ENCODE measurements around the gene PCAT6.

The PCAT6 gene

GRCh38 chr1:202812176-202813026, 1.6 kb downstream of the PCAT6 start:
- DNase-seq (ENCODE audit: low spot score), result no peak
- Histone ChIP-seq H2BK120ac (ENCODE audit: low read depth, low read length) (no peak overlapping the region), H4K91ac (ENCODE audit: low read depth, low read length, poor library complexity) (no peak overlapping the region), H2BK12ac (ENCODE audit: low read length) (peak overlapping the region; percentile 36), H3K4me2 (ENCODE audit: insufficient read depth, low read length, poor library complexity, severe bottlenecking) (peak overlapping the region; percentile 97), H3K27me3 (ENCODE audit: control insufficient read depth in 3 of 3, insufficient read depth in 3 of 3, low read depth in 1 of 3, low read length in 3 of 3) (peaks cover 0 to 8% (median under 1%) of the 10 kb centered on the region in 3 experiments), H3K18ac (ENCODE audit: low read length) (no peak overlapping the region), H2AFZ (ENCODE audit: low read length) (no peak overlapping the region), H3K27ac (replicated peaks; ENCODE audit: low read length) (no peak overlapping the region), H3K4me1 (ENCODE audit: control insufficient read depth in 2 of 2, insufficient read depth in 1 of 2, low read depth in 1 of 2, low read length in 2 of 2) (peaks cover 0 to 25% of the 10 kb centered on the region in 2 donors), H2AK5ac (ENCODE audit: low read depth, low read length) (peak overlapping the region; percentile 71), H4K8ac (ENCODE audit: low read depth, low read length) (no peak overlapping the region), H3K4ac (ENCODE audit: low read length) (no peak overlapping the region), H3K4me3 (ENCODE audit: low read length in 2 of 2) (peak overlapping the region in 1 of 2 donors; percentile 6), H2BK5ac (ENCODE audit: low read length) (peak overlapping the region; percentile 35), H3K36me3 (replicated peaks in 1 of 2; ENCODE audit: control insufficient read depth in 2 of 2, insufficient read depth in 2 of 2, low read length in 2 of 2) (no peaks in the 10 kb centered on the region), H2BK15ac (ENCODE audit: low read length) (peak overlapping the region; percentile 15), H3K9ac (ENCODE audit: low read depth, low read length, poor library complexity) (no peak overlapping the region), H3K23ac (ENCODE audit: low read depth, low read length, poor library complexity) (peak overlapping the region; percentile 5), H3K14ac (ENCODE audit: low read length) (peak overlapping the region; percentile 57), H3K79me1 (ENCODE audit: low read depth, low read length) (no peaks in the 10 kb centered on the region), H3K9me3 (replicated peaks in 1 of 2; ENCODE audit: control insufficient read depth in 2 of 2, insufficient read depth in 1 of 2, low read depth in 1 of 2, low read length in 2 of 2) (no peaks in the 10 kb centered on the region)
- no CpG with 5 or more reads among the region's 9 CpGs for WGBS, 2 donors (ENCODE audit: extremely low coverage in 2 of 2, insufficient read length in 2 of 2, insufficient replicate concordance in 1 of 2)

GRCh38 chr1:202815120-202815519, 4.4 kb downstream of the PCAT6 start:
- no peak overlapping the region for H2BK120ac ChIP-seq (ENCODE audit: low read depth, low read length)
- WGBS, 2 donors (ENCODE audit: extremely low coverage in 2 of 2, insufficient read length in 2 of 2, insufficient replicate concordance in 1 of 2), result no CpG with 5 or more reads among the region's 10 CpGs
- no peaks in the 10 kb centered on the region for H3K79me1 ChIP-seq (ENCODE audit: low read depth, low read length)
- H3K27me3 ChIP-seq (ENCODE audit: control insufficient read depth in 3 of 3, insufficient read depth in 3 of 3, low read depth in 1 of 3, low read length in 3 of 3), result peaks cover 0 to 10% (median 8%) of the 10 kb centered on the region in 3 experiments
- H3K4me3 ChIP-seq (ENCODE audit: low read length in 2 of 2), result no peak overlapping the region
- no peak overlapping the region for H3K9ac ChIP-seq (ENCODE audit: low read depth, low read length, poor library complexity)
- no peak overlapping the region for H2BK15ac ChIP-seq (ENCODE audit: low read length)
- no peaks in the 10 kb centered on the region for H3K9me3 ChIP-seq (replicated peaks in 1 of 2; ENCODE audit: control insufficient read depth in 2 of 2, insufficient read depth in 1 of 2, low read depth in 1 of 2, low read length in 2 of 2)
- H2AK5ac ChIP-seq (ENCODE audit: low read depth, low read length), result no peak overlapping the region
- H3K4me1 ChIP-seq (ENCODE audit: control insufficient read depth in 2 of 2, insufficient read depth in 1 of 2, low read depth in 1 of 2, low read length in 2 of 2), result peaks cover 0 to 22% of the 10 kb centered on the region in 2 donors
- H4K91ac ChIP-seq (ENCODE audit: low read depth, low read length, poor library complexity), result no peak overlapping the region
- no peak overlapping the region for H3K14ac ChIP-seq (ENCODE audit: low read length)
- no peak overlapping the region for H4K8ac ChIP-seq (ENCODE audit: low read depth, low read length)
- no peak overlapping the region for H2BK12ac ChIP-seq (ENCODE audit: low read length)
- H3K27ac ChIP-seq (replicated peaks; ENCODE audit: low read length), result no peak overlapping the region
- no peak overlapping the region for H2BK5ac ChIP-seq (ENCODE audit: low read length)
- no peak overlapping the region for H3K18ac ChIP-seq (ENCODE audit: low read length)
- H3K23ac ChIP-seq (ENCODE audit: low read depth, low read length, poor library complexity), result no peak overlapping the region
- H3K4ac ChIP-seq (ENCODE audit: low read length), result no peak overlapping the region
- no peaks in the 10 kb centered on the region for H3K36me3 ChIP-seq (replicated peaks in 1 of 2; ENCODE audit: control insufficient read depth in 2 of 2, insufficient read depth in 2 of 2, low read length in 2 of 2)
- no peak for DNase-seq (ENCODE audit: low spot score)
- no peak overlapping the region for H2AFZ ChIP-seq (ENCODE audit: low read length)
- no peak overlapping the region for H3K4me2 ChIP-seq (ENCODE audit: insufficient read depth, low read length, poor library complexity, severe bottlenecking)

- no peak overlapping the region for H2AK5ac ChIP-seq (ENCODE audit: low read depth, low read length)
- no peak overlapping the region for H3K27ac ChIP-seq (replicated peaks; ENCODE audit: low read length)
- DNase-seq (ENCODE audit: low spot score), result no peak
- no peak overlapping the region for H3K18ac ChIP-seq (ENCODE audit: low read length)
- peaks cover 0 to 12% (median 0%) of the 10 kb centered on the region in 3 experiments for H3K27me3 ChIP-seq (ENCODE audit: control insufficient read depth in 3 of 3, insufficient read depth in 3 of 3, low read depth in 1 of 3, low read length in 3 of 3)
- H2BK5ac ChIP-seq (ENCODE audit: low read length), result no peak overlapping the region
- H4K91ac ChIP-seq (ENCODE audit: low read depth, low read length, poor library complexity), result no peak overlapping the region
- H3K23ac ChIP-seq (ENCODE audit: low read depth, low read length, poor library complexity), result no peak overlapping the region
- no peak overlapping the region for H3K14ac ChIP-seq (ENCODE audit: low read length)
- no peak overlapping the region for H3K4ac ChIP-seq (ENCODE audit: low read length)
- H3K9ac ChIP-seq (ENCODE audit: low read depth, low read length, poor library complexity), result no peak overlapping the region
- no peaks in the 10 kb centered on the region for H3K79me1 ChIP-seq (ENCODE audit: low read depth, low read length)
- H3K4me3 ChIP-seq (ENCODE audit: low read length in 2 of 2), result no peak overlapping the region
- no peak overlapping the region for H4K8ac ChIP-seq (ENCODE audit: low read depth, low read length)
- no peak overlapping the region for H2BK120ac ChIP-seq (ENCODE audit: low read depth, low read length)
- H3K4me2 ChIP-seq (ENCODE audit: insufficient read depth, low read length, poor library complexity, severe bottlenecking), result no peak overlapping the region
- no peak overlapping the region for H2BK12ac ChIP-seq (ENCODE audit: low read length)
- H3K9me3 ChIP-seq (replicated peaks in 1 of 2; ENCODE audit: control insufficient read depth in 2 of 2, insufficient read depth in 1 of 2, low read depth in 1 of 2, low read length in 2 of 2), result no peaks in the 10 kb centered on the region
- no peak overlapping the region for H2BK15ac ChIP-seq (ENCODE audit: low read length)
- peaks cover 0 to 7% of the 10 kb centered on the region in 2 donors for H3K4me1 ChIP-seq (ENCODE audit: control insufficient read depth in 2 of 2, insufficient read depth in 1 of 2, low read depth in 1 of 2, low read length in 2 of 2)
- no CpG with 5 or more reads among the region's 1 CpG for WGBS, 2 donors (ENCODE audit: extremely low coverage in 2 of 2, insufficient read length in 2 of 2, insufficient replicate concordance in 1 of 2)
- no peak overlapping the region for H2AFZ ChIP-seq (ENCODE audit: low read length)
- H3K36me3 ChIP-seq (replicated peaks in 1 of 2; ENCODE audit: control insufficient read depth in 2 of 2, insufficient read depth in 2 of 2, low read length in 2 of 2), result no peaks in the 10 kb centered on the region
Measured at GRCh38 chr1:202818819-202819218, 8.1 kb downstream of the PCAT6 start.

GRCh38 chr1:202821467-202821866, 10.7 kb downstream of the PCAT6 start:
- Histone ChIP-seq H4K8ac (ENCODE audit: low read depth, low read length) (no peak overlapping the region), H3K9me3 (replicated peaks in 1 of 2; ENCODE audit: control insufficient read depth in 2 of 2, insufficient read depth in 1 of 2, low read depth in 1 of 2, low read length in 2 of 2) (no peaks in the 10 kb centered on the region), H3K4ac (ENCODE audit: low read length) (no peak overlapping the region), H2AK5ac (ENCODE audit: low read depth, low read length) (no peak overlapping the region), H3K23ac (ENCODE audit: low read depth, low read length, poor library complexity) (no peak overlapping the region), H3K14ac (ENCODE audit: low read length) (no peak overlapping the region), H3K4me1 (ENCODE audit: control insufficient read depth in 2 of 2, insufficient read depth in 1 of 2, low read depth in 1 of 2, low read length in 2 of 2) (peaks cover 0 to 4% of the 10 kb centered on the region in 2 donors), H3K4me3 (ENCODE audit: low read length in 2 of 2) (no peak overlapping the region), H4K91ac (ENCODE audit: low read depth, low read length, poor library complexity) (no peak overlapping the region), H2AFZ (ENCODE audit: low read length) (peak overlapping the region; percentile 13), H2BK12ac (ENCODE audit: low read length) (no peak overlapping the region), H3K9ac (ENCODE audit: low read depth, low read length, poor library complexity) (no peak overlapping the region), H2BK15ac (ENCODE audit: low read length) (no peak overlapping the region), H3K79me1 (ENCODE audit: low read depth, low read length) (no peaks in the 10 kb centered on the region), H3K27ac (replicated peaks; ENCODE audit: low read length) (peak overlapping the region; percentile 7), H2BK120ac (ENCODE audit: low read depth, low read length) (no peak overlapping the region), H3K27me3 (ENCODE audit: control insufficient read depth in 3 of 3, insufficient read depth in 3 of 3, low read depth in 1 of 3, low read length in 3 of 3) (peaks cover 0 to 29% (median 0%) of the 10 kb centered on the region in 3 experiments), H3K4me2 (ENCODE audit: insufficient read depth, low read length, poor library complexity, severe bottlenecking) (no peak overlapping the region), H3K36me3 (replicated peaks in 1 of 2; ENCODE audit: control insufficient read depth in 2 of 2, insufficient read depth in 2 of 2, low read length in 2 of 2) (no peaks in the 10 kb centered on the region), H3K18ac (ENCODE audit: low read length) (no peak overlapping the region), H2BK5ac (ENCODE audit: low read length) (no peak overlapping the region)
- no CpG with 5 or more reads among the region's 2 CpGs for WGBS, 2 donors (ENCODE audit: extremely low coverage in 2 of 2, insufficient read length in 2 of 2, insufficient replicate concordance in 1 of 2)
- no peak for DNase-seq (ENCODE audit: low spot score)

Measured in neuronal stem cell (in vitro differentiated cells).